VCaP (cell line): ENCODE measurements around the gene ZNF718.

ENCODE experiments used
- H3K27ac ChIP-seq: fragments of 450-650 bp; 2 replicates; pipeline ENCODE4 v1.5.1; 2017
- CTCF ChIP-seq: fragments of 450-650 bp; conservative IDR thresholded peaks from 2 replicates; pipeline ENCODE4 v1.5.1; 2017; ENCODE audit warnings: mild to moderate bottlenecking, moderate library complexity

ZNF718 gene

GRCh38 chr4:112771-113170 lies 11.5 kb upstream of the ZNF718 start:
- TF ChIP-seq CTCF = no peak
- H3K27ac ChIP-seq = no peak overlapping the region

- no peak for TF ChIP-seq CTCF
- H3K27ac ChIP-seq = no peak overlapping the region
Observed at GRCh38 chr4:113732-114131, 10.6 kb upstream of the ZNF718 start.

- no peak for TF ChIP-seq CTCF
- H3K27ac ChIP-seq = no peak overlapping the region
Observed at GRCh38 chr4:114149-114548, 10.2 kb upstream of the ZNF718 start.

GRCh38 chr4:116499-116898 lies 7.8 kb upstream of the ZNF718 start:
- TF ChIP-seq CTCF = no peak
- H3K27ac ChIP-seq = no peak overlapping the region

- H3K27ac ChIP-seq = no peak overlapping the region
Observed at GRCh38 chr4:120616-121015, 3.7 kb upstream of the ZNF718 start.

GRCh38 chr4:121408-122084 lies 2.8 kb upstream of the ZNF718 start:
- H3K27ac ChIP-seq = no peak overlapping the region
- TF ChIP-seq CTCF = no peak

More at GRCh38 chr4:120616-121015, 3.7 kb upstream of the ZNF718 start:
- no peak for TF ChIP-seq CTCF

GRCh38 chr4:123922-124274 lies 403 bp upstream of the ZNF718 start:
- H3K27ac ChIP-seq = peak overlapping the region; percentile 91

GRCh38 chr4:125091-125771 lies 930 bp downstream of the ZNF718 start:
- TF ChIP-seq CTCF = 0 out of 2 replicates have a peak, but pooled peaks have one; percentile 6
- H3K27ac ChIP-seq = peak overlapping the region; percentile 91
